GM12874 (cell line): Measurements from ENCODE around the gene LTC4S.

Source experiments
- TF ChIP-seq, protein P1 (sequence below): IDR thresholded peaks from 2 replicates; pipeline ENCODE4 v1.5.1; 2011; ENCODE audit warnings: low read depth, mild to moderate bottlenecking, control low read depth, low read length, moderate library complexity; ENCODE audit not compliant: insufficient read depth

LTC4S gene

GRCh38 chr5:179816401-179816795, 22.6 kb downstream of the LTC4S start:
- TF ChIP-seq, protein P1, sequence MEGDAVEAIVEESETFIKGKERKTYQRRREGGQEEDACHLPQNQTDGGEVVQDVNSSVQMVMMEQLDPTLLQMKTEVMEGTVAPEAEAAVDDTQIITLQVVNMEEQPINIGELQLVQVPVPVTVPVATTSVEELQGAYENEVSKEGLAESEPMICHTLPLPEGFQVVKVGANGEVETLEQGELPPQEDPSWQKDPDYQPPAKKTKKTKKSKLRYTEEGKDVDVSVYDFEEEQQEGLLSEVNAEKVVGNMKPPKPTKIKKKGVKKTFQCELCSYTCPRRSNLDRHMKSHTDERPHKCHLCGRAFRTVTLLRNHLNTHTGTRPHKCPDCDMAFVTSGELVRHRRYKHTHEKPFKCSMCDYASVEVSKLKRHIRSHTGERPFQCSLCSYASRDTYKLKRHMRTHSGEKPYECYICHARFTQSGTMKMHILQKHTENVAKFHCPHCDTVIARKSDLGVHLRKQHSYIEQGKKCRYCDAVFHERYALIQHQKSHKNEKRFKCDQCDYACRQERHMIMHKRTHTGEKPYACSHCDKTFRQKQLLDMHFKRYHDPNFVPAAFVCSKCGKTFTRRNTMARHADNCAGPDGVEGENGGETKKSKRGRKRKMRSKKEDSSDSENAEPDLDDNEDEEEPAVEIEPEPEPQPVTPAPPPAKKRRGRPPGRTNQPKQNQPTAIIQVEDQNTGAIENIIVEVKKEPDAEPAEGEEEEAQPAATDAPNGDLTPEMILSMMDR, result no peak

DNA sequence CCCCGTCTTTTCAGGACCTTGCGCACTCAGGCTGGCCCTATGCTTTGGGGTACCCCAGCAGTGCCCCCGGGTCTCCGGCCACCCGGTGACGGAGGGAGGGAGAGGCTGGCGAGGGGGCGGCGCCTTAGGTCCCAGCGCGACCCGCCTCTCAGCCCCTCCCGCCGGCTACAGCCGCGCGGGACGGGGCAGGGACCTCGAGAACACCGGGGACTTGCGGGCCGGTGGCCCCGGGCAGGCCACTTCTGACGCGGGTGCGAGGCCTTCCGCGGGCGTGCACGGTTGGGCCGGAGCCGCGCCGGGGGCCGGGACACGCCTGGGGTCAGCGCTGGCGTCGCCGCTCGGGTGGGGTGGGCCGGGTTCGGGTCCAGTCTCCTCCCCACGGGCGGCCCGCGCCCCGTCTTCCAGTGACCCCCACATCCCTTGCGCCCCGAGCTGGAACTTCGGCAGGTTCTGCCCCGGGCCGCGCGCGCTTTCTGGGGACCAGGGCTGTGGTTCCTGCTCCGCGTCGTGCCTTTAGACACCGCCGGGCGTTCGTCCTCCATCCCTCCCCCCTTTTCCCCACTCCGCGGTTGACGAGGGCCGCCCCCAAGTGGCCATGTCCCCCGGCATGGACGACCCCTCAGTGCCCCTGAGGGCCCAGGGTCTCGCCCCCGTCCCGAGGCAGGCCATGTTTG, 23.1 kb downstream of the LTC4S start:
- TF ChIP-seq, protein P1, result 0 out of 2 replicates have a peak, but pooled peaks have one; percentile 4

DNA sequence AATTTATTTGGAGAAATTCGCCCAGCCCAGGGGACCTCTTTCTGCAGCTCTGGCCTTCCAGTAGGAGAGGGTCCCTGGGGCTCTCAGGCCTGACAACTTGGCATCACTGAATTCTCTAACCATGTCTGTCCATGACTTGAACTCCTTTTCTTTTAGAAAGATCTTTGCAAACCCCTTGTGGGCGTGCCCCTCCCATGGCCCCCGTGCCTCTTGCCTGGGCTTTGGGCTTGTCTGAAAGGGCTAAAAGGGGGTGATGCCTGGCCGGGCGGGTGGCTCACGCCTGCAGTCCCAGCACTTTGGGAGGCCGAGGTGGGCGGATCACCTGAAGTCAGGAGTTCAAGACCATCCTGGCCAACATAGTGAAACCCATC, 23.7 kb downstream of the LTC4S start:
- TF ChIP-seq, protein P1, result no peak

- TF ChIP-seq, protein P1, result no peak
These were observed 24.3 kb downstream of the LTC4S start for GRCh38 chr5:179817890-179818745.

DNA sequence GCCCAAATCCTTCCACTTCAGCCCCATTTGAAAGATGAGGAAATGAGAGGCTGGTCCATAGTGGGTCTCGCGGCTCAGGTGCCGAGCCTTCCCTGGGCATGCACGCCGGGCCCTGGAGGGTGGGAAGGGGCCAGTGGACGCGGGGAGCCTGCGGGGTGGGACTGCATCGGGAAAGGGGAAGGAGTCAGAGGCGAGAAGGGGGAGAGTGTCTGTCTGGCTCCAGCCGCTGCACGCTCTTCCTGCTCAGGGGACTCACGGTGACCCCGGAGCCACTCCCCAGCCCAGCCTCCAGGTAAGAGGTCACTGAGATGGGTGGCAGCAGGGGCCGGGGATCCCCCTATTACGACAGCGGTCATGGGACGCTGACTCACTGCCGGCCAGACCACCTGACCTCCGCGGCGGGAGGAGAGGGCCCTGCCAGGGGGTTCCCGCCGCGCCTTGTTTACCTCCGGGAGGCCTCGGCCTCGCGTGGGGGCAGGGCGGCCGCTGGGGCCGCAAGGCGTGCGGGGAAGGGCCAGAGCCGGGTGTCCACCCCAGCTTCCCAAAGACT, 25.0 kb downstream of the LTC4S start:
- TF ChIP-seq, protein P1, result no peak

GRCh38 chr5:179819296-179820126, 25.7 kb downstream of the LTC4S start:
- TF ChIP-seq, protein P1, result no peak

DNA sequence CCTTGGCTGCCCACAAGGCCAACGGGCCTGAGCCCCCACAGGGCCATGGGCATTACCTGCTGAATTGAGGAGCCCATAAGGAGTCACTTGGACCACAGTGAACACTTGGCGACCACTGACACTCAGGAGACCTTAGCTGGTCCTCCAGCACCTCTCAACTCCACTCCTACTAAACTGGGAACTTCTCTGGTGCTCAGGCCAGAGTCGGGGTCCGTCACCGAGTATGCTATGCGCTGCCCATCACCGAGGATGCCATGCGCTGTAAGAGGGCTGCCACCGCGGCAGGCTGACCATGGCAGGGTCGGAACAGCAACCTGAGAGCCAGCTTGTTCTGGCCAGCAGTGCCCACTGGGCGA, 26.3 kb downstream of the LTC4S start:
- TF ChIP-seq, protein P1, result no peak
